CD4-positive, alpha-beta T cell treated with Interleukin-17A for 4 hours (primary cell): ENCODE measurements around the gene TXNDC16.

Experiments
- DNase-seq: peaks from one replicate; pipeline ENCODE4 v3.0.0-alpha.2; 2020; ENCODE audit warnings: mixed read lengths

The TXNDC16 gene

DNA sequence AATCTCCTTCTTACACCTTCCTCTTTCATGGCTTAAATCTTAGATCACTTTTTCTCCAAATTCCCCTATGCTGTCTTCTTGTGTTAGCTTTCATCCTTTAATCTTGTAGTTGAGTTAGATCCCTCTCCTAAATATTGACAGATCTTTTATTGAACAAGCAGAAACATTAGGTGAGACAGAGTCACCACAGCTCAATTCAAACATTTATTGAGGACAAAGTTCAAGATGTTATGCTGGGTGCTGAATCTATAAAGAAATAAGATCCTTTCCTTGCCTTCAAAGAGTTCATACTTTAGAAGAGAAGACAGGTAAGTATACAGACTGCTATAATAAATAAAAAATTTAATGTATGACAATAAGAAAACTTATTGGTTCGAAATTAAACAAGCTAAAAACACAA, 109.7 kb downstream of the TXNDC16 start:
- DNase-seq: no peak

- DNase-seq: no peak
These were observed 110.1 kb downstream of the TXNDC16 start for GRCh38 chr14:52442166-52442565.

GRCh38 chr14:52439476-52439875, 112.8 kb downstream of the TXNDC16 start:
- DNase-seq: no peak

- DNase-seq: no peak
These were observed 117.3 kb downstream of the TXNDC16 start for GRCh38 chr14:52434955-52435354.

GRCh38 chr14:52430474-52430873, 121.8 kb downstream of the TXNDC16 start:
- DNase-seq: no peak

GRCh38 chr14:52429451-52429850, 122.9 kb downstream of the TXNDC16 start:
- DNase-seq: no peak

GRCh38 chr14:52427460-52427859, 124.8 kb downstream of the TXNDC16 start:
- no peak for DNase-seq

- no peak for DNase-seq
These were observed 129.5 kb downstream of the TXNDC16 start for GRCh38 chr14:52422650-52423356.

DNA sequence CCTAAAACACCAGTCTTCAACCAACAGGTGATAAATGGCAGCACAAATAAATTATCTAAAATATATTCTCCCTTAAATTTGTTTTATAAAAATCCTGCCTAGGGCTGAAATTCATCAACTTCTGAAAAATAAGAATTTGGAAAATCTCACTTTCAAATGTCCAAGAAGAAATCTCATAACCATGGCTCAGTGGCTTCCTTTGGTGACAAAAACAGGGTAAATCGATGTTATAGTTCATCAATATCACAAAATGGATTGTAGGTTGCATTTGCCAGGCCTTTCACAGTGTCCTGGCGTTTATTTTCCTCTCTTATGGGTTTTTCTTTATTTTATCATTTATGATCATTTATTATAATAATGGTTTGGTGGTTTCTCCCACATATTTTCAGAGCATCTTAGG, 135.2 kb downstream of the TXNDC16 start:
- no peak for DNase-seq

DNA sequence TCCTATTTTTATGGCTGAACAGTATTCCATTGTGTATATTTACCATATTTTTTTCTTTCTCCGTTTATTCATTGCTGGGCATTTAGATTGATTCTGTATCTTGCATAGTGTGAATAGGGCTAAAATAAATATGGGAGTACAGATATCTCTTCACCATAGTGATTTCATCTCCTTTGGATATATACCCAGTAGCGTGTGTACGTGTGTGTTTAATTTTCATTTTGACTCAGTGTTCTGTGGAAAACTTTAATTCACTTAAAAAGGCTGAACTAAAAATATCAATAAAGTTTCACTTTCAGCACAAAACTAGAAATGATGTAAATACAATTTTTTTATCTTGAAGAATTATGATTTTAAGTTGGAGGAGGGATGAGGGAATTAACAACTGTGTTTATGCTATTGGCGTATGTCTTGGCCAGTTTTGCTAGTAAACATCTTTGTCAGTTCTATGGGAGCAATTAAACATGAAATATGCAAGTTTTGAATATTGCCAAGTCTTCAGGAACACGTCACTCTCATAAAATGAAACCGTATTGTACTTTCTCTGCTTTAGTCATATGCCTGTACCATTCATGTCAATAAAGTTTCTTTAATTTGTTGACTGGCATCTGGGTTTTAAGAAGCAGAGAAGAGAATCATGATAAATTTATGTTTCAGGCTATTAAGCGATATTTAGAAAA, 138.4 kb downstream of the TXNDC16 start:
- no peak for DNase-seq

- no peak for DNase-seq
These were observed 139.9 kb downstream of the TXNDC16 start for GRCh38 chr14:52412426-52412825.

DNA sequence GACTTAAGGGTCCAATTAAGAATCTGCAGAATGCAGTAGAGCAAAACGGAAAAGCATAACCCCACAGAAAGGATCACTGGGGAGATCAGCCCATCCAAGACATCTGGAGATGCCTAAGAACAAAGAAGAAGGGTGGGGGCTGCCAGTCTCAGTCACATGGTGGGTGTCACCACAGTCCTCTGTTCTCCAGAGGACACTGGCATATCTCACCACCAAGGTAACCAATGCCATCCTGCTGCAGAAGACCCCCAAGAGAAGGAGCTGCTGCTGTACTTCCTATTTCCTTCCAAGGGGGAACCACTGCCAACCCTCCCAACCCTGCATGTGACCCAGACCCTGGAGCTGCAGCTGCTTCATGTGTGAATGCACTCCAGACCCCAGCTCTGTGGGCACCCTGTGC, 147.0 kb downstream of the TXNDC16 start:
- DNase-seq: no peak

- DNase-seq: peak; percentile 35
These were observed 149.3 kb downstream of the TXNDC16 start for GRCh38 chr14:52402812-52403526.

GRCh38 chr14:52400846-52401245, 151.5 kb downstream of the TXNDC16 start:
- no peak for DNase-seq

DNA sequence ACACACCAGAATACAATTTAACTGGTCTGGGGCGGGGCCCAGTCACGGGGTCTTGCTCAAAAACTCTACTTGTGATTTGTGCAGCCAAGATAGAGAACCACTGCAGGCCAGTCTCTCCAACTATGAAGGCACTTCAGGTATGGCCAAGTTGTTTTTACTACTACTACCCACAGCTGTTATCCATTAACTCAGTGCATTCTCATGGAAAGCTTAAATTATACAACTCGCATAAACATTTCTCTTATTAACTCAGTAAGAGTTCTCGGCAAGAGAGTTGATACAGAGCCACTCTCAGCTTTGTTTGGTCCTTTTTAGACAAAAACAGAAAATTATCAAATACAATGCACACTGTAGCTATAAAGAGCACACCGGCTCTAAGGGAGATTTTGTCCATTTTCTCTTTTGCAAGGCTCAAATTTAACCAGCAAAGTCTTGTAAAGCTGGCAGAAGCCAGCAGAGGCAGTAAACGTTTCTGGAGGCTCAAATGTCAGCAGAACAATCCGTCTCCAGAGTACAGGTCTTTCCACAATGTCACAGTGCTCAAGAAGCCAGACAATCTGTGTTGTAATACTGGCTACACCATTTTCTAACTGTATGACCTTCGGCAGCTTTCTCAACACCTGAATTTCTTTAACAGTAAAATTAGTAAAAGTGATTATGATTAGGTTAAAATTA, 152.2 kb downstream of the TXNDC16 start:
- no peak for DNase-seq

DNA sequence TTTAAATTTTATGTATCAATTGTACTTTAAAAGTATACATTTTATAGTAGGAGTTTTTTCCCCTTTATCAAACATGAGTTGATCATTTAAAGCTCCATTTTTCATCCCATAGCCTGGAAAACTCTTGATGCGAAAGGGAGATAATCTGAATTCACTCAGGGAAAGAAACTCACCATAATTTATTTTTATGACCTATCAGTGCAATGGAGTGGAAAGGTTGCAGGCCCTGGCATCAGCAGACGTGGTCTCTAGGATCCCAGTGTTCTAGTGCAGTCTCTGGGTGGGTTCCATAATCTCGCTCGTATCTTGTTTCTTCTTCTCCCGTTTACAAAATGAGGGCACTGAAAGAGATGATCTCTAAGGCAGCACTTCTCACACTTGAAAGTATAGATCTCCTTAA, 153.2 kb downstream of the TXNDC16 start:
- no peak for DNase-seq

GRCh38 chr14:52397844-52398243, 154.5 kb downstream of the TXNDC16 start:
- DNase-seq: no peak

DNA sequence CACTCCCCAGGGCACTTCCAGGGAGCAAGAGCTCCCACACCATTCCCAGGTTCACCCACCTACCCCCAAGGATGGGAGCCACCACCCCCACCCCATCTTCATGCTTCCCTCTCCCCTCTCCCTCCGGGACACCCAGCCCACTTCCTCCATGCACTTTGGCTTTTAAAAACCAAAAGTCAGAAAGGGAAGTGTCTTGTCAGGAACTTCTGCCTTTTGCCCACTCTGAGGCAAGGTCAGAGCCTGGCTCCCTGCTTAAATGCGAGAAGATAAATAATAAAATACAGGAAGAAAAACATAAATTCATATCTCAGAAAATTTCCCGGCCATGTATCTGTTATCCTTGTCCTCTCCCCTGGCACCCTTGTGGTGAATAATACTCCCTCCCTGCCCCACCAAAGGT, 156.6 kb downstream of the TXNDC16 start:
- no peak for DNase-seq

DNA sequence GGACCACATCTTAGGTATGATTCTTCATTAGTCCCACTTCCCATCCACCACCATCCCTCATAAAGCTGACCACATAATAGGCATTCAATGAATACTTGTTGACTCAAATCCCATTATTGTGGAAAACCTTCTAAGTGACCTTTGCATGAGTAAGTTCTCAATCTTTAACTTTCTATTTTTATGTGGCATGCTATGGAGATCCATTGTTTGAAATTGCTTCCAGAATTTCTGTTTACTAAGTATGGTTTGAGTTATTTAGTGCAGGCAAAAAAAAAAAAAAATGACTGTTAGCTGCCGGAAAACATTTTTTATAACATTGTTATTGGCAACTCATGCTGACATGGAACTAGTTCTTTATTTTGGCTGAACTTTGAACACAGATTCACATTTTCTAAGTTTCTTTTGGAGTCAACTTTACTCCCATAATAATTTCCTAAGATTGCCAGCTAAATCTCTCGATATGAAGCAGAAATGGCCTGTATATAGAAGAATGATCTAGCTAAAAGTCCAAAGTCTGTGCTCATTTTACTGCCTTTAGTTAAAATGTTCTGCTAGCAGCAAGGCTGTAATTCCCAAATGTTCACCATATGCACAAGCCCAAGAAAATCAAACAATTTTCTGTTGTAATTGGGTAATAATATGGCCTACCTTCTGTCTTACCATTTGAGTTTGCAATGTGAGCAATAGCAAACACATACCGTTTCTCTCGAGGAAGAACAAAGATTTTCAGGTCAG, 160.3 kb downstream of the TXNDC16 start:
- no peak for DNase-seq
